HEK293T (cell line): ENCODE measurements around the gene CHST11.

Experiments
- ARNT ChIP-seq: fragments of 450-650 bp; IDR thresholded peaks from 2 replicates; pipeline ENCODE4 v1.6.1; 2017; ENCODE audit warnings: mild to moderate bottlenecking
- BHLHE40 ChIP-seq: fragments of 450-650 bp; IDR thresholded peaks from 2 replicates; pipeline ENCODE4 v1.6.1; 2016; ENCODE audit warnings: mild to moderate bottlenecking, moderate library complexity, borderline replicate concordance
- CTBP1 ChIP-seq: fragments of 450-650 bp; IDR thresholded peaks from 2 replicates; pipeline ENCODE4 v1.6.1; 2016; ENCODE audit warnings: borderline replicate concordance
- FOXK2 ChIP-seq: fragments of 450-650 bp; IDR thresholded peaks from 2 replicates; pipeline ENCODE4 v1.6.1; 2016; ENCODE audit warnings: mild to moderate bottlenecking
- PKNOX1 ChIP-seq: fragments of 450-650 bp; IDR thresholded peaks from 2 replicates; pipeline ENCODE4 v1.6.1; 2016
- SP1 ChIP-seq: fragments of 450-650 bp; IDR thresholded peaks from 2 replicates; pipeline ENCODE4 v1.6.1; 2017
- SUZ12 ChIP-seq: fragments of 450-650 bp; IDR thresholded peaks from 2 replicates; pipeline ENCODE4 v1.6.1; 2016; ENCODE audit warnings: mild to moderate bottlenecking

GRCh38 chr12:104423809-104424208 lies 32.9 kb upstream of the CHST11 start:
- no peak for TF ChIP-seq FOXK2
- TF ChIP-seq ARNT: no peak
- no peak for TF ChIP-seq CTBP1
- TF ChIP-seq PKNOX1: no peak
- no peak for TF ChIP-seq SP1
- no peak for TF ChIP-seq BHLHE40
- TF ChIP-seq SUZ12: no peak
